Measurements from ENCODE around the gene EVPL.
"Not testable (repeated sequence)": the region's sequence is repeated elsewhere in the genome, so short reads cannot be mapped to it uniquely, and the experiment has no call there.

Gene EVPL

GRCh38 chr17:75970011-75970523, 57.0 kb downstream of the EVPL start:
- Histone ChIP-seq H3K27ac (no peak overlapping the region), H3K36me3 (peaks cover 0 to 47% (median 15%) of the 10 kb centered on the region in 3 donors), H3K4me1 (no peaks in the 10 kb centered on the region), H3K4me3 (no peak overlapping the region), H3K27me3 (no peaks in the 10 kb centered on the region), H3K9me3 (no peaks in the 10 kb centered on the region)
- no peak for DNase-seq
- no peak for TF ChIP-seq CTCF (IDR thresholded peaks at IDR 0.05)
- intact Hi-C loops (cut with DNase I; ENCODE audit: low total_unique reads) = no loop called here

- DNase-seq; H3K27me3 ChIP-seq; H3K9me3 ChIP-seq; H3K4me3 ChIP-seq; H3K4me1 ChIP-seq; intact Hi-C loops (cut with DNase I; ENCODE audit: low total_unique reads); H3K27ac ChIP-seq: not testable (repeated sequence)
- peaks cover 0 to 47% (median 15%) of the 10 kb centered on the region in 3 donors for H3K36me3 ChIP-seq
Measured at GRCh38 chr17:75969044-75969443, 58.1 kb downstream of the EVPL start.

- Histone ChIP-seq H3K36me3 (peaks cover 0 to 29% (median 0%) of the 10 kb centered on the region in 3 donors), H3K4me3 (no peak overlapping the region), H3K27me3 (no peaks in the 10 kb centered on the region), H3K4me1 (no peaks in the 10 kb centered on the region), H3K27ac (no peak overlapping the region), H3K9me3 (no peaks in the 10 kb centered on the region)
- DNase-seq = no peak
- intact Hi-C loops (cut with DNase I; ENCODE audit: low total_unique reads) = no loop called here
- no peak for TF ChIP-seq CTCF (IDR thresholded peaks at IDR 0.05)
Measured at GRCh38 chr17:75965468-75965867, 61.6 kb downstream of the EVPL start.

- H3K4me1 ChIP-seq = no peaks in the 10 kb centered on the region
- no peak overlapping the region for H3K27ac ChIP-seq
- no peak for TF ChIP-seq CTCF (IDR thresholded peaks at IDR 0.05)
- intact Hi-C loops (cut with DNase I; ENCODE audit: low total_unique reads) = no loop called here
- no peaks in the 10 kb centered on the region for H3K27me3 ChIP-seq
- H3K36me3 ChIP-seq = peaks cover 17 to 41% (median 20%) of the 10 kb centered on the region in 3 donors
- no peaks in the 10 kb centered on the region for H3K9me3 ChIP-seq
- no peak for DNase-seq
- H3K4me3 ChIP-seq = no peak overlapping the region
Measured at GRCh38 chr17:75959839-75960511, 67.1 kb downstream of the EVPL start.

GRCh38 chr17:75959051-75959838, 67.9 kb downstream of the EVPL start:
- Histone ChIP-seq H3K36me3 (peaks cover 22 to 46% (median 25%) of the 10 kb centered on the region in 3 donors), H3K27ac (no peak overlapping the region)

More at GRCh38 chr17:75959051-75959838, 67.9 kb downstream of the EVPL start:
- no peak for DNase-seq
- Histone ChIP-seq H3K4me1 (no peaks in the 10 kb centered on the region), H3K9me3 (no peaks in the 10 kb centered on the region), H3K27me3 (no peaks in the 10 kb centered on the region), H3K4me3 (no peak overlapping the region)
- intact Hi-C loops (cut with DNase I; ENCODE audit: low total_unique reads) = no loop called here
- TF ChIP-seq CTCF (IDR thresholded peaks at IDR 0.05) = no peak
